IMR-90 (cell line): ENCODE data around the gene DNAJC25.

Experiments used
- TF ChIP-seq, protein P1 (sequence below): conservative IDR thresholded peaks from 2 replicates; pipeline ENCODE4 v1.5.1; 2012; ENCODE audit warnings: mild to moderate bottlenecking, low read depth, low read length, improper control_type of control experiment
- TF ChIP-seq, protein P2 (sequence below): fragments of 150-350 bp; IDR thresholded peaks from 2 replicates; pipeline ENCODE4 v1.6.1; 2017; ENCODE audit warnings: mild to moderate bottlenecking, antibody characterized with exemption, low read length, low read depth

DNA sequence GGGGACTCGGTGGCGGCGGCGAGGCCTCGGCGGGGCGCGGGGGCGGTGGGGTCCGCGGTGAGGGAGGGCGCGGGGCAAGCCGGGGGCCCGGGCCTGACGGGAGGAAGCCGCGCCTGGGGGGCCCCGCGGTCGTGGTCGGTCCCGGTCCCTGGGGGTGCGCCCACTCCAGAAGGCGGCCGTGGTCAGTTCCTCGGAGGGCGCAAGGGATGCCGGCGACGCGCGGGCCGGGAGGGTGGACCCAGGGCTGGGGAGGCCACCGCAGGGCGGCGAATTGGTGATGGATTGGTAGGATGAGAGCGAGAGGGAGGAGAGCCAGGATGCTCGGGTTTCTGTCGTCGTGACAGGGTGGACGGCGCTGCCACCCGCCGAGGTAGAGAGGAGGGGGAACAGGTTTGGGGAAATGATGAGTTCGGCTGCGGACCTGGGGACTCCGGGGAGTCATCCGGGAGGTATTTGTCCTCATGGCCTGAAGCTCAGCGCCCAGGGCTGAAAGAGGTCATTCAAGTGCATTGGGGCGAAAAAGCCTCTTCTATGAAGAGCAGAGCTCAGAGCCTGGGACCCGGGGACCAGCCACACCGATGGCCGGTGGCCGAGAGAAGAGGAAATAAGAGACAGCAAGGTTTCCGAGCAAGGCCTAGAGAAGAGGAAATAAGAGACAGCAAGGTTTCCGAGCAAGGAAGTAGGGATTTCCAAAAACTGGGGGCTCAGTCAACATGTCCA, 30.8 kb downstream of the DNAJC25 start:
- TF ChIP-seq, protein P1, sequence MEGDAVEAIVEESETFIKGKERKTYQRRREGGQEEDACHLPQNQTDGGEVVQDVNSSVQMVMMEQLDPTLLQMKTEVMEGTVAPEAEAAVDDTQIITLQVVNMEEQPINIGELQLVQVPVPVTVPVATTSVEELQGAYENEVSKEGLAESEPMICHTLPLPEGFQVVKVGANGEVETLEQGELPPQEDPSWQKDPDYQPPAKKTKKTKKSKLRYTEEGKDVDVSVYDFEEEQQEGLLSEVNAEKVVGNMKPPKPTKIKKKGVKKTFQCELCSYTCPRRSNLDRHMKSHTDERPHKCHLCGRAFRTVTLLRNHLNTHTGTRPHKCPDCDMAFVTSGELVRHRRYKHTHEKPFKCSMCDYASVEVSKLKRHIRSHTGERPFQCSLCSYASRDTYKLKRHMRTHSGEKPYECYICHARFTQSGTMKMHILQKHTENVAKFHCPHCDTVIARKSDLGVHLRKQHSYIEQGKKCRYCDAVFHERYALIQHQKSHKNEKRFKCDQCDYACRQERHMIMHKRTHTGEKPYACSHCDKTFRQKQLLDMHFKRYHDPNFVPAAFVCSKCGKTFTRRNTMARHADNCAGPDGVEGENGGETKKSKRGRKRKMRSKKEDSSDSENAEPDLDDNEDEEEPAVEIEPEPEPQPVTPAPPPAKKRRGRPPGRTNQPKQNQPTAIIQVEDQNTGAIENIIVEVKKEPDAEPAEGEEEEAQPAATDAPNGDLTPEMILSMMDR, result no peak
- TF ChIP-seq, protein P2, sequence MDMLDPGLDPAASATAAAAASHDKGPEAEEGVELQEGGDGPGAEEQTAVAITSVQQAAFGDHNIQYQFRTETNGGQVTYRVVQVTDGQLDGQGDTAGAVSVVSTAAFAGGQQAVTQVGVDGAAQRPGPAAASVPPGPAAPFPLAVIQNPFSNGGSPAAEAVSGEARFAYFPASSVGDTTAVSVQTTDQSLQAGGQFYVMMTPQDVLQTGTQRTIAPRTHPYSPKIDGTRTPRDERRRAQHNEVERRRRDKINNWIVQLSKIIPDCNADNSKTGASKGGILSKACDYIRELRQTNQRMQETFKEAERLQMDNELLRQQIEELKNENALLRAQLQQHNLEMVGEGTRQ, result no peak
